Smooth muscle cell (in vitro differentiated cells): Measurements from ENCODE around the gene ACKR3. TPM values are rescaled to one million over a fixed set of nuclear protein-coding genes. Genes with fewer than 3 reads are reported as not detected.

Experiments
- DNase-seq: peaks from one replicate; lab custom pipeline; 2025; ENCODE audit not compliant: unreplicated experiment; lab: John Stamatoyannopoulos, UW
- H2AFZ ChIP-seq: fragments of 200-600 bp; sonication (generic); 2 replicates; pipeline ENCODE4 v1.6.0; 2016; ENCODE audit warnings: antibody characterized with exemption, low read depth, mild to moderate bottlenecking
- H3F3A ChIP-seq: fragments of 200-600 bp; sonication (generic); 2 replicates; pipeline ENCODE4 v1.6.0; 2017; ENCODE audit warnings: antibody characterized with exemption, low read depth
- H3K27ac ChIP-seq: fragments of 200-600 bp; sonication (generic); 2 replicates; pipeline ENCODE4 v1.5.1; 2016; ENCODE audit warnings: low read depth, mild to moderate bottlenecking
- H3K27me3 ChIP-seq: fragments of 200-600 bp; sonication (generic); 2 replicates; pipeline ENCODE4 v1.6.1; 2016; ENCODE audit warnings: low read depth, mild to moderate bottlenecking
- H3K36me3 ChIP-seq: fragments of 200-600 bp; sonication (generic); 2 replicates; pipeline ENCODE4 v1.5.1; 2016; ENCODE audit warnings: low read depth
- H3K4me1 ChIP-seq: fragments of 200-600 bp; sonication (generic); 2 replicates; pipeline ENCODE4 v1.5.1; 2016; ENCODE audit warnings: low read depth
- H3K4me2 ChIP-seq: fragments of 200-600 bp; sonication (generic); 2 replicates; pipeline ENCODE4 v1.6.0; 2016; ENCODE audit warnings: mild to moderate bottlenecking
- H3K4me3 ChIP-seq: fragments of 200-600 bp; sonication (generic); 2 replicates; pipeline ENCODE4 v1.5.1; 2016; ENCODE audit warnings: mild to moderate bottlenecking
- H3K79me2 ChIP-seq: fragments of 200-600 bp; sonication (generic); 2 replicates; pipeline ENCODE4 v1.6.0; 2016; ENCODE audit warnings: low read depth, mild to moderate bottlenecking
- H3K9ac ChIP-seq: fragments of 200-600 bp; sonication (generic); 2 replicates; pipeline ENCODE4 v1.6.0; 2016; ENCODE audit warnings: low read depth
- H3K9me3 ChIP-seq: fragments of 200-600 bp; sonication (generic); replicated peaks from 2 replicates; pipeline ENCODE4 v1.5.1; 2016; ENCODE audit warnings: low read depth
- H4K20me1 ChIP-seq: fragments of 200-600 bp; sonication (generic); 2 replicates; pipeline ENCODE4 v1.6.0; 2016; ENCODE audit warnings: low read depth
- WGBS: methylation state at CpG from one replicate; pipeline ENCODE4 v1.1.7; 2016; ENCODE audit warnings: low lambda C conversion rate; 5-methylcytosine and 5-hydroxymethylcytosine counted together
- polyA plus RNA-seq: library from polyadenylated mRNA; unstranded; fragments of >200 nt; fragmentation: Nextera tagmentation; extraction: Ambion mirVana; gene quantifications from 2 replicates; pipeline ENCODE4 v1.2.1, GENCODE V29; 2016
- total RNA-seq: library from RNA; depleted of rRNA; stranded (reverse); fragments of >200 nt; gene quantifications from 2 replicates; pipeline ENCODE4 v1.2.3, GENCODE V29; 2014
- TF ChIP-seq, protein P1 (sequence below): fragments of 200-600 bp; sonication (generic); IDR thresholded peaks from 2 replicates; pipeline ENCODE4 v1.5.1; 2017; ENCODE audit warnings: borderline replicate concordance, mild to moderate bottlenecking, antibody characterized with exemption; ENCODE audit not compliant: insufficient read depth, poor library complexity, severe bottlenecking

ACKR3 gene
- total and polyA plus RNA-seq, 2 experiments from 2014 or later, result 44.6 to 72.5 TPM

DNA sequence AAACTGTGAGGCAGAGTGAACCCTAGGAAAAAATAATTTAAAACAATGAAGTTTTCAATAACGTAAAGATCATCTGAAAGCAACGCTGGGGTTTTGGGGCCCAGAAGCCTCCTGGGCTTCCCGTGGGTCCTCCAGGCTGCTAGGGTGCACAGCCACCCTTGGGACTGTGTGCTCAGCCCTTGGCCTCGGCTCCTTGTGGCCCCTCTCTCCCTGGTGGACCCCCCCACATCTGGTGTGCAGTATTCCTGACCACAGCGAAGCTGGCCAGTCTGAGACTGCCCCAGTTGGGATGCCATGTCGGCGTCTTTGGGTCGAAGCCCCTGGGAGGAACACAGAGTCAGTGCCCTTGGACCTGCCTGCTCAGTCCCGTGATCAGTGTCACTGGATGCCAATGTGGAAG, 53.0 kb downstream of the ACKR3 start:
- Histone ChIP-seq H3K4me1 (no peaks in the 10 kb centered on the region), H2AFZ (no peak overlapping the region), H3K9me3 (no peaks in the 10 kb centered on the region), H4K20me1 (no peaks in the 10 kb centered on the region), H3K79me2 (no peaks in the 10 kb centered on the region), H3K27me3 (no peaks in the 10 kb centered on the region), H3F3A (no peaks in the 10 kb centered on the region), H3K9ac (no peak overlapping the region), H3K4me3 (no peak overlapping the region), H3K4me2 (no peak overlapping the region), H3K36me3 (no peaks in the 10 kb centered on the region), H3K27ac (no peak overlapping the region)
- TF ChIP-seq, protein P1, sequence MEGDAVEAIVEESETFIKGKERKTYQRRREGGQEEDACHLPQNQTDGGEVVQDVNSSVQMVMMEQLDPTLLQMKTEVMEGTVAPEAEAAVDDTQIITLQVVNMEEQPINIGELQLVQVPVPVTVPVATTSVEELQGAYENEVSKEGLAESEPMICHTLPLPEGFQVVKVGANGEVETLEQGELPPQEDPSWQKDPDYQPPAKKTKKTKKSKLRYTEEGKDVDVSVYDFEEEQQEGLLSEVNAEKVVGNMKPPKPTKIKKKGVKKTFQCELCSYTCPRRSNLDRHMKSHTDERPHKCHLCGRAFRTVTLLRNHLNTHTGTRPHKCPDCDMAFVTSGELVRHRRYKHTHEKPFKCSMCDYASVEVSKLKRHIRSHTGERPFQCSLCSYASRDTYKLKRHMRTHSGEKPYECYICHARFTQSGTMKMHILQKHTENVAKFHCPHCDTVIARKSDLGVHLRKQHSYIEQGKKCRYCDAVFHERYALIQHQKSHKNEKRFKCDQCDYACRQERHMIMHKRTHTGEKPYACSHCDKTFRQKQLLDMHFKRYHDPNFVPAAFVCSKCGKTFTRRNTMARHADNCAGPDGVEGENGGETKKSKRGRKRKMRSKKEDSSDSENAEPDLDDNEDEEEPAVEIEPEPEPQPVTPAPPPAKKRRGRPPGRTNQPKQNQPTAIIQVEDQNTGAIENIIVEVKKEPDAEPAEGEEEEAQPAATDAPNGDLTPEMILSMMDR, result no peak
- WGBS, result 96% methylated on average over 9 of the region's 9 CpGs
- DNase-seq, result no peak

DNA sequence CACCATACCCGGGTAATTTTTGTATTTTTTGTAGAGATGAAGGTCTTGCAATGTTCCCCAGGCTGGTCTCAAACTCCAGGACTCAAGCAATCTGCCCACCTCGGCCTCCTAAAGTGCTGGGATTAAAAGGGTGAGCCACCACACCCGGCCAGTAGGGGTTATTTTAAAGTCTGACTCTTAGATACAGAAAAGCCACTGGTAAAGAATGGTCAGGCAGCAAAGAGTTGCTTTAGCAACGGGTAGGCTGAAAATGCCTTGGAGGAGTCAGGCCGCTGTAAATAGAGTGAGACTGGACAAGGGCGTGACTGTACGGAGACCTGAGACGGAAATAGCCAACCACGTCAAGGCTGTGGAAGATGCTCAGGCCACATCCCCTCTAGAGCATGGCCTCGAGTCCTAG, 54.2 kb downstream of the ACKR3 start:
- H3K4me3 ChIP-seq, result no peak overlapping the region

DNA sequence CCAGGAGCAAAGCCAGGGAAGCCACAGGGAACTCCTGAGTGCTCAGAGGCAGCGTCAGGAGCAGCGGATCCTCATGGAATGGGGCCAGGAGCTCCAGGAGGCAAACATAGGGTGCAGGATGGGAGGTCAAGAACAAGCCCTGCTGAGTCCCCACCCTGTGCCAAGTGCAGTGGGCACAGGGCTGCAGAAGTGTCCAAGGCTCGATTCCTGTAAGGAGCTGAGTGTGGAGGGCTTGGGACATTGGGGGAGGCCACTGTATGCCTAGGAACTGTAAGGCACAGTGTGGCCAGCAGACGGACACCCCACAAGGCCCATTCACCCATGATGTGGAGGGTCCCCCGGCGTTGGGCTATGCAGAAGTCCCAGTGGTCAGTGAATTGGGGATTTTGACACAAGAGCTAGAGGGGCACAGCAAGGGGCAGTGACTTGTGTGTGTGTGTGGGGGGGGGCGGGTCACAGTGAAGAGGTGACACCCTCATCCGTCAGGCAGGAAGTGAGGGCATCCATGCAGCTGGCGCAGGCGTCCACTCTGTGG, 55.6 kb downstream of the ACKR3 start:
- no peaks in the 10 kb centered on the region for H3K36me3 ChIP-seq
- 93% methylated on average over 10 of the region's 10 CpGs for WGBS
- TF ChIP-seq, protein P1, result no peak
- no peaks in the 10 kb centered on the region for H3K79me2 ChIP-seq
- H3K4me3 ChIP-seq, result no peak overlapping the region
- no peak overlapping the region for H3K27ac ChIP-seq
- H2AFZ ChIP-seq, result no peak overlapping the region
- H3K9ac ChIP-seq, result no peak overlapping the region
- no peaks in the 10 kb centered on the region for H3K9me3 ChIP-seq
- no peaks in the 10 kb centered on the region for H3K4me1 ChIP-seq
- H3F3A ChIP-seq, result peaks cover under 1% of the 10 kb centered on the region
- H3K4me2 ChIP-seq, result no peak overlapping the region
- H4K20me1 ChIP-seq, result no peaks in the 10 kb centered on the region
- no peak for DNase-seq
- H3K27me3 ChIP-seq, result no peaks in the 10 kb centered on the region

More for the DNA sequence above, 54.2 kb downstream of the ACKR3 start:
- Histone ChIP-seq H3K4me2 (no peak overlapping the region), H3K36me3 (no peaks in the 10 kb centered on the region), H3K79me2 (no peaks in the 10 kb centered on the region), H3K9ac (no peak overlapping the region), H2AFZ (no peak overlapping the region), H3K4me1 (no peaks in the 10 kb centered on the region), H4K20me1 (no peaks in the 10 kb centered on the region), H3K27ac (no peak overlapping the region), H3K9me3 (no peaks in the 10 kb centered on the region), H3K27me3 (no peaks in the 10 kb centered on the region), H3F3A (no peaks in the 10 kb centered on the region)
- DNase-seq, result no peak
- 89% methylated on average over 10 of the region's 10 CpGs for WGBS
- TF ChIP-seq, protein P1, result no peak
